Activated gamma-delta T cell treated with anti-CD3 and anti-CD28 coated beads, Interleukin-2, amount 50 U/mL, for 16 hours (primary cell): ENCODE results near the gene NKAIN2.
"Not testable (repeated sequence)": the region's sequence is repeated elsewhere in the genome, so short reads cannot be mapped to it uniquely, and the experiment has no call there.

Source experiments
- DNase-seq: peaks from one replicate; pipeline ENCODE4 v3.0.0-alpha.2; 2020; ENCODE audit warnings: low read depth

NKAIN2 gene

GRCh38 chr6:124203101-124203811 lies 399.6 kb downstream of the NKAIN2 start:
- no peak for DNase-seq

GRCh38 chr6:124203812-124204167 lies 400.1 kb downstream of the NKAIN2 start:
- DNase-seq = no peak

- no peak for DNase-seq
Observed at GRCh38 chr6:124205921-124206320, 402.3 kb downstream of the NKAIN2 start.

GRCh38 chr6:124223611-124224345 lies 420.1 kb downstream of the NKAIN2 start:
- DNase-seq = no peak

- DNase-seq = no peak
Observed at GRCh38 chr6:124226396-124226795, 422.7 kb downstream of the NKAIN2 start.

GRCh38 chr6:124233221-124233620 lies 429.6 kb downstream of the NKAIN2 start:
- DNase-seq = no peak

GRCh38 chr6:124234801-124235200 lies 431.1 kb downstream of the NKAIN2 start:
- no peak for DNase-seq

- DNase-seq = no peak
Observed at GRCh38 chr6:124237911-124238310, 434.2 kb downstream of the NKAIN2 start.

GRCh38 chr6:124238408-124238807 lies 434.7 kb downstream of the NKAIN2 start:
- not testable (repeated sequence) for DNase-seq

GRCh38 chr6:124254941-124255685 lies 451.4 kb downstream of the NKAIN2 start:
- DNase-seq = no peak

- no peak for DNase-seq
Observed at GRCh38 chr6:124260337-124260736, 456.7 kb downstream of the NKAIN2 start.

GRCh38 chr6:124269733-124270132 lies 466.1 kb downstream of the NKAIN2 start:
- DNase-seq = no peak

- DNase-seq = no peak
Observed at GRCh38 chr6:124273701-124274100, 470.0 kb downstream of the NKAIN2 start.

- no peak for DNase-seq
Observed at GRCh38 chr6:124282541-124282940, 478.9 kb downstream of the NKAIN2 start.

- no peak for DNase-seq
Observed at GRCh38 chr6:124283486-124283885, 479.8 kb downstream of the NKAIN2 start.

- DNase-seq = no peak
Observed at GRCh38 chr6:124285146-124285545, 481.5 kb downstream of the NKAIN2 start.

- DNase-seq = no peak
Observed at GRCh38 chr6:124294574-124295200, 491.0 kb downstream of the NKAIN2 start.

- DNase-seq = no peak
Observed at GRCh38 chr6:124297507-124297906, 493.8 kb downstream of the NKAIN2 start.

GRCh38 chr6:124298730-124299129 lies 495.1 kb downstream of the NKAIN2 start:
- no peak for DNase-seq

GRCh38 chr6:124300907-124301306 lies 497.2 kb downstream of the NKAIN2 start:
- DNase-seq = not testable (repeated sequence)

- DNase-seq = no peak
Observed at GRCh38 chr6:124303971-124304370, 500.3 kb downstream of the NKAIN2 start.

GRCh38 chr6:124310139-124310538 lies 506.5 kb downstream of the NKAIN2 start:
- DNase-seq = no peak
